ENCODE data around the gene RPAP3. TPM values are rescaled to one million over a fixed set of nuclear protein-coding genes. Genes with fewer than 3 reads are reported as not detected.

Gene RPAP3
- total RNA-seq, 1 donor from 2014 or later: 39.6 TPM

- TF ChIP-seq CTCF (IDR thresholded peaks at IDR 0.05; ENCODE audit: unreplicated experiment): no peak
- Mint-ChIP-seq H3K4me3 (no peak overlapping the region), H3K9me3 (no peaks in the 10 kb centered on the region), H3K27me3 (ENCODE audit: low read depth) (no peaks in the 10 kb centered on the region), H3K27ac (no peak overlapping the region), H3K4me1 (peaks cover 16% of the 10 kb centered on the region), H3K36me3 (peaks cover 4% of the 10 kb centered on the region)
- DNase-seq (ENCODE audit: low spot score in 2 of 2, unreplicated experiment in 2 of 2): no peak
Measured at GRCh38 chr12:47747596-47748506, 42.0 kb upstream of the RPAP3 start.

DNA sequence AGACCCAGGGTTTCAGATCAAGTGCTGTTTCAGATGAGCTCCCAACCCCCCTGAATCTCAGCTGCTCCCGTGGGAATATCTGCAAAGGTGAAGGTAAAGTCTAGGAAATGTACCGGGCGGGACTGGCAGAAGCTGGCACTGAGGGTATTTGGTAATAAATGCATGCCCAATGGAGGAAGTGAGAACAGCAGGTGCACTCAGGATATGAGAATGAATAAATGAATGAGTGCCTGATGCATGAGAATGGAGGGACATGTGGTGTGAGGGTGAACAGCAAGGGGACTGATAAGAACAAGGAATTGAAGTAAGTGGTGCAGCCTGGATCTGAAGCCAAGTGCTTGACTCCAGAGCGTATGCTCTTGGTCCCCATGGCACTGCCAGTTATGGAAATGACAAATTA, 41.3 kb upstream of the RPAP3 start:
- no peak for DNase-seq (ENCODE audit: low spot score in 2 of 2, unreplicated experiment in 2 of 2)

DNA sequence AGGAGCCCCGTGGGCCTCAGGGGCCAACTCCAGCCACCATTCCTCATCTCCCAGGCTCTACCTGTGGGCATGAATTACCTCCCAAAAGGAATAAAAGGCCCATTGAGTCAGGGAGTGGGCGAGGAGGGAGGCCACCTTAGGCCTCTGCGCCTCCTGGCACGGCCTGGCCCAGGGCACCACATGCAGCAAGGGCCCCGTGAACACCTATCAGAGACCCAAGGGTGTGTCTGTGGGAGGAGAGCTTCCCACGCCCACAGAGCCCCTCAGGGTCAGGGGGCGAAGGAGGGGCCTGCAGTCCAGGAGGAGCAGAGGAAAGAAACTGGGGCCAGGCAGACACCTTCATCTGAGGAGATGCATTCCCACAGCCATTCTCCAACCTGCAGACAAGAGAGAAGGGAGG, 40.7 kb upstream of the RPAP3 start:
- Mint-ChIP-seq H3K27ac (no peak overlapping the region), H3K27me3 (ENCODE audit: low read depth) (no peaks in the 10 kb centered on the region), H3K4me3 (no peak overlapping the region), H3K9me3 (no peaks in the 10 kb centered on the region), H3K36me3 (peaks cover 4% of the 10 kb centered on the region), H3K4me1 (peaks cover 14% of the 10 kb centered on the region)
- TF ChIP-seq CTCF (IDR thresholded peaks at IDR 0.05; ENCODE audit: unreplicated experiment): no peak
- DNase-seq (ENCODE audit: low spot score in 2 of 2, unreplicated experiment in 2 of 2): no peak

More for the DNA sequence above, 41.3 kb upstream of the RPAP3 start:
- Mint-ChIP-seq H3K4me3 (no peak overlapping the region), H3K27ac (no peak overlapping the region), H3K27me3 (ENCODE audit: low read depth) (no peaks in the 10 kb centered on the region), H3K36me3 (peaks cover 4% of the 10 kb centered on the region), H3K4me1 (peaks cover 14% of the 10 kb centered on the region), H3K9me3 (no peaks in the 10 kb centered on the region)
- no peak for TF ChIP-seq CTCF (IDR thresholded peaks at IDR 0.05; ENCODE audit: unreplicated experiment)

DNA sequence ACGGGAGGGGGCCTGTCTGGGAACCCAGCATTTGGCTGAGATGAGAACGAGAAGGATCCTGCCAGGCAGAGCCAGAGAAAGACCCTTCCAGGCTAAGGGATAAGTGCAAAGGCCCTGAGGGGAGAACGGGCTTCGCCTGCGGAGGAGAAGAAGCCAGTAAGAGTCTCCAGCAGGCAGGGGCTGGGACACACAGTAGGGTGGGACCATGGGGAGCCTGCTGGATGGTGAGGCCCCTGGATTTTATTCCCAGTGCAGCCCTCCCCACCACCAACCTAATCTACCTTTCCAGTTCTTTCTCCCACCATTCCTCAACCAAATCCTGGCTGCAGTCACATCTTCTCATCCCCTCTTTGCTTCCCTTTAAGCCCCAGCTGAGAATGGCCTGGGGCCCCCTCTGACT, 40.2 kb upstream of the RPAP3 start:
- peaks cover 17% of the 10 kb centered on the region for H3K4me1 Mint-ChIP-seq
- DNase-seq (ENCODE audit: low spot score in 2 of 2, unreplicated experiment in 2 of 2): no peak
- no peaks in the 10 kb centered on the region for H3K27me3 Mint-ChIP-seq (ENCODE audit: low read depth)
- H3K27ac Mint-ChIP-seq: no peak overlapping the region
- H3K4me3 Mint-ChIP-seq: no peak overlapping the region
- peaks cover 4% of the 10 kb centered on the region for H3K36me3 Mint-ChIP-seq
- TF ChIP-seq CTCF (IDR thresholded peaks at IDR 0.05; ENCODE audit: unreplicated experiment): no peak
- no peaks in the 10 kb centered on the region for H3K9me3 Mint-ChIP-seq

GRCh38 chr12:47745485-47746041, 39.7 kb upstream of the RPAP3 start:
- peaks cover 4% of the 10 kb centered on the region for H3K36me3 Mint-ChIP-seq
- TF ChIP-seq CTCF (IDR thresholded peaks at IDR 0.05; ENCODE audit: unreplicated experiment): no peak
- no peak for DNase-seq (ENCODE audit: low spot score in 2 of 2, unreplicated experiment in 2 of 2)
- H3K27ac Mint-ChIP-seq: no peak overlapping the region
- no peak overlapping the region for H3K4me3 Mint-ChIP-seq
- peaks cover 20% of the 10 kb centered on the region for H3K4me1 Mint-ChIP-seq
- H3K27me3 Mint-ChIP-seq (ENCODE audit: low read depth): no peaks in the 10 kb centered on the region
- no peaks in the 10 kb centered on the region for H3K9me3 Mint-ChIP-seq

All from mesothelial cell of epicardium (in vitro differentiated cells).